LNCaP clone FGC (cell line): ENCODE data around the gene GRK3.

ENCODE experiments used
- DNase-seq: peaks from one replicate; pipeline ENCODE4 v3.0.0-alpha.2; 2011; ENCODE audit warnings: low read depth
- H3K4me3 ChIP-seq: 2 replicates; pipeline ENCODE4 v1.5.1; 2011; ENCODE audit warnings: mild to moderate bottlenecking, low read depth, low read length, control low read depth
- CTCF ChIP-seq: IDR thresholded peaks from 2 replicates; pipeline ENCODE4 v1.5.1; 2012; ENCODE audit warnings: mild to moderate bottlenecking; ENCODE audit not compliant: control insufficient read depth, insufficient read depth; ENCODE audit errors: extremely low read depth

GRK3 gene

DNA sequence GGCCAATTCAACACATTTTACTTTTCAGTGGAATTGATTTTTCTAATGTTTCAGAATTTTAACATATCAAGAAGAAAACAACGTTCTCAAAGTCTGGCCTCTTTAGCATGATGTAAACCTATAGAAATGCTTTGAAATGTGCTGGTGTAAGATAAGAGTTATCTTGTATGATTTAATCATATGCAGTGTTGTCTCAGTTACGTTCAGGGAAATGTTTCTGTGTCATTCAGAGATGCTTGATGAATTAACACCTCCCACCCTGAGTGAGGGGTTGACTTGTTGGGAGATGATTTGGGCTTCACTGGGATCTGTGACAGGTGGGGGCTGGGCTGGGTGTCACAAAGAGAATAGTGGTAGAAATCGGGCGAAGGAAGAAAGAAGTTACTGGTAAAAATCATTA, 161.8 kb downstream of the GRK3 start:
- H3K4me3 ChIP-seq: no peak overlapping the region
- no peak for DNase-seq
- no peak for TF ChIP-seq CTCF

DNA sequence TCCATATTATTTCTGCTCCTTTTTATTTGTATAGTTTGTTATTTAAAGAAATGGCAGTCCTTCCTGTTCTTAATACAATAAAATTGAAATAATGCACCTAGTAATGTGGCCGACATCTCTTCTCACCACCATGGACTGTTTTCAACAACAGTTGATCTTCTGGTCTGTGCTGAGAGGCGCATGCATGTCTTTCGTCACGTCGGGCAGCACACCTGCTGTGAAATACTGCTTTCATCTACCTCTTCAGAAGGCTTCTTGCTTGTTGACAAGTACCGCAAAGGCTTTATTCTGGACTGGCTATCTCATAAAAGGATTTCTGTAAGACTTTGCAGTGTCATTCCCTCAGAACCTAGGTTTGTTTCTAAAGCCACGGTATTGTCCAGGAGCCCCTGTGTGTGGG, 163.6 kb downstream of the GRK3 start:
- TF ChIP-seq CTCF: no peak
- H3K4me3 ChIP-seq: no peak overlapping the region
- no peak for DNase-seq

DNA sequence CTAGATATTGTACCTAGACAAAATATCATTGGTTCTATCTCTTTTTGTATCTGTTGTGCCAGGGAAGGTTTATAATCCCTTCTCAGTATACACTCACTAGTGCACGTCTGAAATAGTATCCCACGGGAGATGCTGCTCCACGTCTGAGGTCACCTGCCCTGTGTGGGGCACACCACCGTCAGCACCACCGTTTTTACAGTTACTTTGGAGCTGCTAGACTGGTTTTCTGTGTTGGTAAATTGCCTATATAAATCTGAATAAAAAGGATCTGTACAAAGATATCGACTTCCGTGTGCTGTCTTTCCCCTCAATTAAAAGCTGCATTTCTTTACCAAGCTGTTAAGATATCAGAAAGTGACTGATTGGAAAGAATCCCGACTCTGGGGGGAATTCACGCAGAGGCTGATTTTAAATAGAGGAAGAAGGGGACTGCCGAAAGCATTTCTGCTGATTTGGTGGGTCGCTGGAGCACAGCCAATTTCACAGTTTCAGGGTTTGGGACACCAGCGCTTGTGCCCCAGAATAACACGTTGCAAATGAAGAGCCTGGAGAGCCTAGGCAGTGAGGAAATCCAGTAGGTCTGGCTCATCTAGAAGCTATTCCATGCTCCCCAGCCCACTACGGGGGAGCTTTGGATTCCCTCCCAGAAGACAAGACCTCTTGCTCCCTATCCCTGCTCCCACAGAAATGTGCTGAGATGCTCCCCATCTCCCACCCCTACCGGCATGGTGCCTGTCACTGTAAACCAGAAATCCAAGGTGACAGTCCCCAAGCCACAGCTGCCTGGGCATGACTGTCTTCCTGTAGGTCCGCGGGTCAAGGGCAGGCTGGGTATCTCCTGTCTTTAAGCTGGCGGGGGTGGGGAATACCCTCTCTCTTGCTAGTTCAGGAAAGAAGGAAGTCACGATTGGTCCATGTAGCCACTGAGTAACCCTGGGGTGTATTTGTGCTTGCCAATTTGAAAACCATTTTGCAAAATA, 164.8 kb downstream of the GRK3 start:
- TF ChIP-seq CTCF: no peak
- H3K4me3 ChIP-seq: peak overlapping the region; percentile 40
- DNase-seq: peak; percentile 71

- TF ChIP-seq CTCF: no peak
Observed at GRCh38 chr22:25735650-25736049, 171.2 kb downstream of the GRK3 start.

DNA sequence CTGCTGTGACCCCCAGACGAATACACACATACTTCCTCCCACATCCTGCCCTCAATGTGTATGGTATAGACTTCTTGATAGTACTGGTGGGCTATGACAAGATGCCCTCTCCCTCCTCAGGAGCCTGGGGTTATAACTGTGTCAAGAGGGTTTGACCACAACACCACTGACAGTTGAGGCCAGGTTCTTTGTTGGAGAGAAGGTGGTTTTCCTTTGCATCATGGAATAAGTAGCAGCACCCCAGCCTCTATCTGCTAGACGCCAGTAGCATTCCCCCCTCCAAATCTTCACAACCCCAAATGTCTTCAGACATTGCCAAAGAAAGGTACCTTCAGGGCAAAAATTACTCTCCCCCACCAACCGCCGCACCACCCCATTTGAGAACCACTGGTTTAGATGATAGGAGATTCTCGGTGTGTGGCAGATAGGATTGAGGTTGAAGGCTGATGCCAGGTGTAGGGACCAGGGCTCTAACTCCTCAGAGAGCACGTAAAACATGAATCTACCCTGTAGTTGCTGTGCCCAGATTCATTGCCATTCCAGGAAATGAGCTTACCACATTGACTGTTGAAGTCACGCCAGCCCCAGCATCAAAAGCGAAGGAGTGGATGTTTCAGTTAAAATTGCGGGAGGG, 172.0 kb downstream of the GRK3 start:
- no peak for DNase-seq
- H3K4me3 ChIP-seq: no peak overlapping the region
- no peak for TF ChIP-seq CTCF

More at GRCh38 chr22:25735650-25736049, 171.2 kb downstream of the GRK3 start:
- no peak for DNase-seq
- no peak overlapping the region for H3K4me3 ChIP-seq

DNA sequence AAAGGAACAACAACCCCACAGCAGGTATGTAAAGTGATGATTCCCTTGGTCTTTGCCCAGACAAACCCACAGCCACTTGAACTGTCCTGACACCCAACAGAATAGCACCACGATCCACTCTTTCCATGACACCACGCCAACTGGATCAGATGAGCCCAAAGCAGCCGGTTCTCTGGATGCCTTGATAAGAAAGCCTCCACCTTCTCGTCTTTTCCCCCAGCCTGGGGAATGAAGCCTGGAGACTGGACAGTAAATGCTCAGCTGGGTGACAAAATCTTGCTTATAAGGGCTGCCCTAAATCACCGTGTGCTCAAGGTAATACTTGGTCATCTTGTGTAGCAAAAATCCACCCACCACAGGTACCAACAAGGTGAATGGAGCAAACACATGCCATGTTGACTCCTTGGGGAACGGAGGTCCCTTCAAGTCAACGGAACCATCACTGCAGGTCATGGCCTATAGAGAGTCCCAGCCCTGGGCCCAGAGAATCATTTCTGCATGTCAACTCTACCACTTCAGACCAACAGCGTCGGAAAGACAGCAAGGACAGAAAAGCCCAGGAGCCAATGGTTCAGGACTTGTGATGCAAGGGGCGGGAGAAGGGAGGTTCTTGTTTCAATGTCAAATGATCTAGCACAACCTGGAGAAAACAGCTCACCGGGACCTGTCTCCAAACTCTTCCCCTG, 175.3 kb downstream of the GRK3 start:
- DNase-seq: no peak
- TF ChIP-seq CTCF: no peak
- no peak overlapping the region for H3K4me3 ChIP-seq
